ENCODE data around the gene MID2.
"Not testable (repeated sequence)": the region's sequence is repeated elsewhere in the genome, so short reads cannot be mapped to it uniquely, and the experiment has no call there.

Gene MID2

GRCh38 chrX:107825698-107826237, at the start of gene MID2:
TSS of gene MID2 (plus strand) at chrX:107825866. CDS start at chrX:107826427, 561 bp downstream.
- peak; percentile 26 to 27 for DNase-seq

GRCh38 chrX:107776649-107777535, 48.8 kb upstream of the MID2 start:
- DNase-seq = peak; percentile 57 to 68

- DNase-seq = no peak
Observed at GRCh38 chrX:107777536-107777832, 48.2 kb upstream of the MID2 start, which contains the start of gene NCBP2L. TSS of gene NCBP2L (plus strand) at chrX:107777733. CDS start at chrX:107794221, 16,488 bp downstream.

- no peak for DNase-seq
Observed at GRCh38 chrX:107780525-107780924, 45.1 kb upstream of the MID2 start.

- DNase-seq = no peak
Observed at GRCh38 chrX:107787827-107788226, 37.8 kb upstream of the MID2 start.

- no peak for DNase-seq
Observed at GRCh38 chrX:107804427-107804826, 21.2 kb upstream of the MID2 start.

GRCh38 chrX:107805179-107805578, 20.5 kb upstream of the MID2 start:
- DNase-seq = no peak

- not testable (repeated sequence) for DNase-seq
Observed at GRCh38 chrX:107810053-107810452, 15.6 kb upstream of the MID2 start.

- DNase-seq = no peak
Observed at GRCh38 chrX:107818900-107819521, 6.7 kb upstream of the MID2 start.

GRCh38 chrX:107823042-107823441, 2.6 kb upstream of the MID2 start:
- DNase-seq = no peak

GRCh38 chrX:107823456-107823855, 2.2 kb upstream of the MID2 start:
- DNase-seq = no peak

GRCh38 chrX:107826238-107827029, 768 bp downstream of the MID2 start:
- peak; percentile 9 to 21 for DNase-seq

GRCh38 chrX:107827030-107827831, 1.6 kb downstream of the MID2 start:
- DNase-seq = no peak

- no peak for DNase-seq
Observed at GRCh38 chrX:107827852-107828251, 2.2 kb downstream of the MID2 start.

GRCh38 chrX:107829878-107830277, 4.2 kb downstream of the MID2 start:
- no peak for DNase-seq

GRCh38 chrX:107831071-107831730, 5.5 kb downstream of the MID2 start:
- DNase-seq = no peak

- DNase-seq = no peak
Observed at GRCh38 chrX:107834275-107835201, 8.9 kb downstream of the MID2 start.

- no peak for DNase-seq
Observed at GRCh38 chrX:107836958-107837357, 11.3 kb downstream of the MID2 start.

GRCh38 chrX:107840971-107841370, 15.3 kb downstream of the MID2 start:
- no peak for DNase-seq

GRCh38 chrX:107842715-107843400, 17.2 kb downstream of the MID2 start:
- no peak for DNase-seq

Measured in stimulated activated CD4-positive, alpha-beta T cell treated with anti-CD3 and anti-CD28 coated beads, Interleukin-2, amount 100 ng/mL, for 48 hours (primary cell).